Measurements from ENCODE around the gene COL4A6. TPM values are rescaled to one million over a fixed set of nuclear protein-coding genes. Genes with fewer than 3 reads are reported as not detected.

The COL4A6 gene
- total RNA-seq, 4 donors from 2014 or later = 0.16 to 6.2 (median 1.5) TPM

- TF ChIP-seq CTCF (IDR thresholded peaks at IDR 0.05; ENCODE audit: low read depth) = no peak
Observed at GRCh38 chrX:108366644-108367406, 71.4 kb downstream of the COL4A6 start.

- no peak for TF ChIP-seq CTCF (IDR thresholded peaks at IDR 0.05; ENCODE audit: low read depth)
Observed at GRCh38 chrX:108362026-108362425, 76.2 kb downstream of the COL4A6 start.

- no peak for TF ChIP-seq CTCF (IDR thresholded peaks at IDR 0.05; ENCODE audit: low read depth)
Observed at GRCh38 chrX:108361316-108361715, 76.9 kb downstream of the COL4A6 start.

- no peak for TF ChIP-seq CTCF (IDR thresholded peaks at IDR 0.05; ENCODE audit: low read depth)
Observed at GRCh38 chrX:108359806-108360602, 78.2 kb downstream of the COL4A6 start.

GRCh38 chrX:108353452-108353851 is 84.8 kb downstream of the COL4A6 start:
- TF ChIP-seq CTCF (IDR thresholded peaks at IDR 0.05; ENCODE audit: low read depth) = no peak

GRCh38 chrX:108349210-108349609 is 89.0 kb downstream of the COL4A6 start:
- TF ChIP-seq CTCF (IDR thresholded peaks at IDR 0.05; ENCODE audit: low read depth) = no peak

GRCh38 chrX:108348525-108348924 is 89.7 kb downstream of the COL4A6 start:
- no peak for TF ChIP-seq CTCF (IDR thresholded peaks at IDR 0.05; ENCODE audit: low read depth)
